A549 (cell line): ENCODE measurements around the gene UGT2B7.

ENCODE experiments used
- CBX8 ChIP-seq: fragments of 200-600 bp; sonication (generic); IDR thresholded peaks from 2 replicates; pipeline ENCODE4 v1.6.1; 2016
- CTCF ChIP-seq: fragments of >200 bp; sonication (Bioruptor Twin); formaldehyde crosslinking; IDR thresholded peaks from 3 replicates; pipeline ENCODE4 v1.5.1; 2016
- ESRRA ChIP-seq: fragments of 150-350 bp; IDR thresholded peaks from 2 replicates; pipeline ENCODE4 v1.6.1; 2014; ENCODE audit warnings: mild to moderate bottlenecking, low read length, borderline replicate concordance
- MAX ChIP-seq: IDR thresholded peaks from 2 replicates; pipeline ENCODE4 v1.6.1; 2012
- NFE2L2 ChIP-seq: fragments of 150-350 bp; conservative IDR thresholded peaks from 2 replicates; pipeline ENCODE4 v1.6.1; 2014; ENCODE audit warnings: low read length
- PBX3 ChIP-seq: IDR thresholded peaks from 2 replicates; pipeline ENCODE4 v1.6.1; 2012
- POLR2A ChIP-seq: IDR thresholded peaks from 2 replicates; pipeline ENCODE4 v1.6.1; 2012; ENCODE audit warnings: mild to moderate bottlenecking, low read length
- RAD21 ChIP-seq, 2 experiments: fragments of >200 bp in 1 of 2; sonication (Bioruptor Twin) in 1 of 2; formaldehyde crosslinking in 1 of 2; IDR thresholded peaks in 1 of 2; conservative IDR thresholded peaks in 1 of 2; 2 replicates in 1 of 2; 3 replicates in 1 of 2; pipeline ENCODE4 v1.6.1; 2012 to 2018; ENCODE audit warnings: inconsistent platforms in 1 of 2
- REST ChIP-seq: fragments of 200-600 bp; sonication (generic); IDR thresholded peaks from 2 replicates; pipeline ENCODE4 v1.6.1; 2016; ENCODE audit warnings: antibody characterized with exemption, mild to moderate bottlenecking, moderate library complexity
- RFX5 ChIP-seq: fragments of 450-650 bp; IDR thresholded peaks from 2 replicates; pipeline ENCODE4 v1.7.1; 2014; ENCODE audit warnings: antibody characterized with exemption, mild to moderate bottlenecking, moderate library complexity
- USF2 ChIP-seq: fragments of 450-650 bp; IDR thresholded peaks from 2 replicates; pipeline ENCODE4 v1.6.1; 2014; ENCODE audit warnings: antibody characterized with exemption
- ZFP36 ChIP-seq: fragments of 450-650 bp; IDR thresholded peaks from 2 replicates; pipeline ENCODE4 v1.6.1; 2014; ENCODE audit warnings: borderline replicate concordance; ENCODE audit not compliant: partially characterized antibody
- ZNF302 ChIP-seq: fragments of 250-450 bp; sonication (Bioruptor Pico); IDR thresholded peaks from 2 replicates; pipeline ENCODE4 v1.9.0; 2021; ENCODE audit warnings: inconsistent platforms, mild to moderate bottlenecking, moderate library complexity
- TF ChIP-seq, protein P1 (sequence below): fragments of >200 bp; sonication (Bioruptor Twin); formaldehyde crosslinking; IDR thresholded peaks from 2 replicates; pipeline ENCODE4 v1.6.1; 2016

- no peak for TF ChIP-seq CTCF
- TF ChIP-seq USF2, result no peak
- TF ChIP-seq POLR2A, result no peak
- TF ChIP-seq MAX, result no peak
- TF ChIP-seq RFX5, result no peak
- no peak for TF ChIP-seq CBX8
- TF ChIP-seq RAD21 (conservative IDR thresholded peaks at IDR 0.05 in 1 of 2, IDR thresholded peaks at IDR 0.05 in 1 of 2), result no peak
- no peak for TF ChIP-seq ZFP36
- TF ChIP-seq ESRRA, result no peak
- no peak for TF ChIP-seq REST
- TF ChIP-seq, protein P1, sequence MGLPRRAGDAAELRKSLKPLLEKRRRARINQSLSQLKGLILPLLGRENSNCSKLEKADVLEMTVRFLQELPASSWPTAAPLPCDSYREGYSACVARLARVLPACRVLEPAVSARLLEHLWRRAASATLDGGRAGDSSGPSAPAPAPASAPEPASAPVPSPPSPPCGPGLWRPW, result no peak
- TF ChIP-seq NFE2L2, result no peak
- no peak for TF ChIP-seq ZNF302 (CRISPR knock-in tag)
- TF ChIP-seq PBX3, result no peak
These were observed 38.2 kb downstream of the UGT2B7 start for GRCh38 chr4:69134471-69134870.
